Upper lobe of left lung (tissue), 4 donors: Measurements from ENCODE around the gene HIVEP3.

Experiments used
- EP300 ChIP-seq, 4 donors: sonication (generic); formaldehyde crosslinking; IDR thresholded peaks; one replicate each; pipeline ENCODE4 v1.5.1; 2017; ENCODE audit warnings: antibody characterized with exemption in 4 of 4, control low read depth in 2 of 4
- POLR2A ChIP-seq, 4 donors: fragments of 450-650 bp; IDR thresholded peaks; one replicate each; pipeline ENCODE4 v1.5.1; 2016 to 2017; ENCODE audit warnings: antibody characterized with exemption in 4 of 4, mild to moderate bottlenecking in 2 of 4
- POLR2AphosphoS5 ChIP-seq, 2 donors: sonication (generic); formaldehyde crosslinking; IDR thresholded peaks; one replicate each; pipeline ENCODE4 v1.5.1; 2017; ENCODE audit warnings: antibody characterized with exemption in 2 of 2
- TF ChIP-seq, protein P1 (sequence below), 6 experiments: fragments of 450-650 bp in 4 of 6; fragments of 200-600 bp in 2 of 6; sonication (generic) in 2 of 6; IDR thresholded peaks; one replicate each; pipeline ENCODE4 v1.5.1; 2016 to 2019; ENCODE audit warnings: antibody characterized with exemption in 6 of 6

DNA sequence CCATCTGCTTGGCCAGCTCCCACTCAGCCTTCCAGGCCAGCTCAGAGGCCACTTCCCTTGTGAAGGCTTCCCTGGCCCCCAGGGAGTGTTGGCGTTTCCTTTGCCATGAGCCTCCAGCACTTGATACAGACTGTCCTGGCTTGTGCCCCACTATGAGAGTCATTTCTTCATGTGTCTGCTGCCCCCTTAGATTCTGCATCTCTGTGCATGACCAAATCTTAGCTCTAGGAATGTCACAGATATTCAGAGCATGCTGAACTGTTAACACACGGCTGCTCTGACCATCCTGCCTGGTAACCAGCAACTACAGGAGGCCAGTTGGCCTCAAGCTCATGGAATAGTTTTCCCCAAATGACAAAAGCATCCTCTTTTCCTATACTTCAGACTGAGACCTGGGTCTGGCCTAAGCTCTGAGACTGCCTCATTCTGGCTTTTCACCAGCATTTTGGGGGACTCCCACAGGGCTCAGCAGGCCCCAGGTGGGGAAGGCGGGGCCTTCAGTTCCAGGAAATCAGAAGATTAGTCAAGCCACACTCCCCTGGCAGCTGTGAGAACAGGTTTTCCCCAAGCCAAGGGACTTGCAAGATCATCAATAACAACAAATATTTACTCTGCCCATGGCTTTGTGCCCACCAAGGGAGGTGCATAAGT, 251.6 kb downstream of the HIVEP3 start:
- TF ChIP-seq POLR2AphosphoS5 (IDR thresholded peaks at IDR 0.05) = no peak
- TF ChIP-seq, protein P1, sequence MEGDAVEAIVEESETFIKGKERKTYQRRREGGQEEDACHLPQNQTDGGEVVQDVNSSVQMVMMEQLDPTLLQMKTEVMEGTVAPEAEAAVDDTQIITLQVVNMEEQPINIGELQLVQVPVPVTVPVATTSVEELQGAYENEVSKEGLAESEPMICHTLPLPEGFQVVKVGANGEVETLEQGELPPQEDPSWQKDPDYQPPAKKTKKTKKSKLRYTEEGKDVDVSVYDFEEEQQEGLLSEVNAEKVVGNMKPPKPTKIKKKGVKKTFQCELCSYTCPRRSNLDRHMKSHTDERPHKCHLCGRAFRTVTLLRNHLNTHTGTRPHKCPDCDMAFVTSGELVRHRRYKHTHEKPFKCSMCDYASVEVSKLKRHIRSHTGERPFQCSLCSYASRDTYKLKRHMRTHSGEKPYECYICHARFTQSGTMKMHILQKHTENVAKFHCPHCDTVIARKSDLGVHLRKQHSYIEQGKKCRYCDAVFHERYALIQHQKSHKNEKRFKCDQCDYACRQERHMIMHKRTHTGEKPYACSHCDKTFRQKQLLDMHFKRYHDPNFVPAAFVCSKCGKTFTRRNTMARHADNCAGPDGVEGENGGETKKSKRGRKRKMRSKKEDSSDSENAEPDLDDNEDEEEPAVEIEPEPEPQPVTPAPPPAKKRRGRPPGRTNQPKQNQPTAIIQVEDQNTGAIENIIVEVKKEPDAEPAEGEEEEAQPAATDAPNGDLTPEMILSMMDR (IDR thresholded peaks at IDR 0.05) = no peak
- no peak for TF ChIP-seq POLR2A (IDR thresholded peaks at IDR 0.05)
- no peak for TF ChIP-seq EP300 (IDR thresholded peaks at IDR 0.05)
